Hematopoietic multipotent progenitor cell treated with erythropoietin and hydrocortisone succinate and interleukin-3 and kit ligand, for 15 days (in vitro differentiated cells): Measurements from ENCODE around the gene NIP7.
"Not testable (repeated sequence)": the region's sequence is repeated elsewhere in the genome, so short reads cannot be mapped to it uniquely, and the experiment has no call there.

Experiments used
- DNase-seq: peaks from one replicate; pipeline ENCODE4 v3.0.0-alpha.2; 2015; ENCODE audit warnings: low spot score

NIP7 gene

DNA sequence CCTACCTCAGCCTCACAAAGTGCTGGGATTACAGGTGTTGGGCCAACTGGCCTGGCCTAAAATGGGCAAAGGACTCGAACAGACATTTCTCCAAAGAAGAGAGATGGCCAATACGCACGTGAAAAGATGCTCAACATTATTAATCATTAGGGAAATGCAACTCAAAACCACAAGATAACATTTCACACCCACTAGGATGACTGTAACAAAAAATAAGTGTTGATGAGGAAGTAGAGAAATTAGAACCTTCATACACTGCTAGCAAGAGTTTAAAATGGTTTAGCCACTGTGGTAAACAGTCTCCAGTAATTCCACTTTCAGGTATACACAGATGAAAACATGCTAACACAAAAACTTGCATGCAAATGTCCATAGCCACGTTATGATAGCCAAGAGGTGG is 6.4 kb downstream of the NIP7 start:
- DNase-seq, result no peak

DNA sequence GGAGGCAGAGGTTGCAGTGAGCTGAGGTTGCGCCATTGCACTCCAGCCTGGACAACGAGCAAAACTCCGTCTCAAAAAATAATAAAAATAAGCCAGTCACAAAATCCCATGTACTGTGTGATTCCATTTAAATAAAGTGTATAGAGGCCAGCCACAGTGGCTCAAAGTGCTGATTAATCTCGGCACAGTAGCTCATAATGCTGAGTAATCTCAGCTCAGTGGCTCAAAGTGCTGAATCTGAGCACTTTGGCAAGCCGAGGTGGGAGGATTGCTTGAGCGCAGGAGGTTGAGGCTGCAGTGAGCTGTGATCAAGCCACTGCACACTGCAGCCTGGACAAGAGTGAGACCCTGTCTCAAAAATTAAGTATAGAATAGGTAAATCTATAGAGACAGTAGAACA is 7.1 kb downstream of the NIP7 start:
- peak; percentile 23 for DNase-seq

- no peak for DNase-seq
Observed at GRCh38 chr16:69348222-69348621, 8.7 kb downstream of the NIP7 start.

DNA sequence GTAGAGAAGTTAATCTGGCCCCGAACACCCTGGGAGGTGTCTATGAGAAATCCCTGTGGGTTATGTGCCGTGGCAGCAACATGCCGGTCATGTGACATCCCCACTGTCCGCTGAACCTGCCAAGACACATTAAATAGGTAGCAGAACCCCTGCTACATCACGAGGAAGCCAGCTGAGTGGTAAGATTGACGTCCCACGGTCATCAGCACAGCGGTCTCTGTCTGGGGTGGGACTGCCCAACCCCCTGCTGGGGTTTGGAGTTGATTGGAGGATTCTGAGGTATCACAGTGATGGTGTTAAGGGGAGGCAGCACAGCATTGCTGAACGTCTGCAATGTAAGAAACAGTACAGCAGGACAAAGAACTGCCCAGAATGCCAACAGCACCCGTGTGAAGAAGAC is 10.0 kb downstream of the NIP7 start:
- DNase-seq, result no peak

DNA sequence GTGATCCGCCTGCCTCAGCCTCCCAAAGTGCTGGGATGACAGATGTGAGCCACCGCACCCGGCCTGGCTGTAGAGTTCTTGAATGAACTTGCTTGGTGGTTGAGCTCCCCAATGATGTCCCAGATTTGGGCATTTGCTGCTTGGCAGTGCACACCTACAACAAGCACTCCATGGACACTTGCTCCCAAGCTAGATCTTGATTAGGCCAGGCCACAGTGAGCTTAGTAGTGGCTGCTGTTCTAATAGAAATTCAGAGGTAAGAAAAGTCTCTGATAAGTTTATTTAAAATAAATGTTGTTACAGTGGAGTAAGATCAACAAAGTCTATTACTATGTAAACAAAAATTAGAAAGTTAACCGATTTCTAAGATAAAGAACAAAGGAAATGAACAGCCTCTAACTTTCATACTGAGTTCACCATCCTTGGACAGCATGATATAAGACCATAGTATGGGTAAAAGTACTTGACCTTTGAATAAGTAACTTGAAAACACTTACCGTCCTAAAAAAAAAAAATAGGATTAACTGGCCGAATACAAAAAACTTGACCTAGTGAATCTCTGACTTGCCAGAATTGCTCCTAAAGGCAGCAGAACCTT is 11.1 kb downstream of the NIP7 start:
- no peak for DNase-seq

GRCh38 chr16:69351309-69352027 is 11.9 kb downstream of the NIP7 start, which contains the start of gene TMED6:
Gene TMED6 (minus strand): TSS chr16:69351786. CDS start chr16:69351753, 33 bp downstream.
- no peak for DNase-seq

GRCh38 chr16:69360070-69360469 is 20.5 kb downstream of the NIP7 start:
- not testable (repeated sequence) for DNase-seq

GRCh38 chr16:69363281-69363717 is 23.7 kb downstream of the NIP7 start:
- DNase-seq, result no peak

DNA sequence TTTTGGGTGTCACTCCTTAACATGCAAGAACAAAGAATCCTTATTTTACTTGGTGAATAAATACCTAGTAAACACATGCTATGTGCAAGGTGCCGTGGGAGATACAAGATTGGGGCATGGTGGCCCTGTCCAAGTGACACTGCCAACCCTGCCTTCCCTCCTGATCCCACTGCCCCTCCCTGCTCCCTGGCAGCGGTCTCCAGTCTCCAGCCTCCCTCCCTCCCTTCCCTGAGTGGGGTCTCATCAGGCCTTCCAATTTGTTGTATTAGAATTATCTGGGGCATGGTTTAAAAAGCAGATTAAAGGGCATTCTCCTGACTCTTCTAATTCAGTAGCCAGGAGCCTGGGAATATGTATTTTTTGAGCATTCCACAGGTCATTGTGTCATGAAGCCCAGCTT is 24.5 kb downstream of the NIP7 start:
- no peak for DNase-seq

DNA sequence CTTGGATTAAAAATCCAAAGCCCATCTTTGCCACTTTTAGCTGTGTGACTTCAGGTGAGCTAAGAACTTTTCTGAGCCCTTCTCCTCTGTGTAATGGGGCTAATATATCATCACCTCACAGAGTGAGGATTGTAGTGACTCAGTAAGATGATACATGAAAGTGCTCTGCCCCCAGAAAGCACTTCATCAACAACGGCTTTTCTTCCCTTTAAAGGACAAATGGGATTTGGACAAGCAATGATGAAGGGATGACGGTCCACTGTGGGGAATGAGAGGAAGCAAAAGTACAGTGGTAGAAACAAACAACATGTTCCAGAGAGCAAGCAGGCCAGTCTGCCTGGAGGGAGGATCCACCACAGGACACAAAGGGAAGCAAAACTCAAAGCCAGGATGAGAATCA is 26.3 kb downstream of the NIP7 start:
- no peak for DNase-seq

DNA sequence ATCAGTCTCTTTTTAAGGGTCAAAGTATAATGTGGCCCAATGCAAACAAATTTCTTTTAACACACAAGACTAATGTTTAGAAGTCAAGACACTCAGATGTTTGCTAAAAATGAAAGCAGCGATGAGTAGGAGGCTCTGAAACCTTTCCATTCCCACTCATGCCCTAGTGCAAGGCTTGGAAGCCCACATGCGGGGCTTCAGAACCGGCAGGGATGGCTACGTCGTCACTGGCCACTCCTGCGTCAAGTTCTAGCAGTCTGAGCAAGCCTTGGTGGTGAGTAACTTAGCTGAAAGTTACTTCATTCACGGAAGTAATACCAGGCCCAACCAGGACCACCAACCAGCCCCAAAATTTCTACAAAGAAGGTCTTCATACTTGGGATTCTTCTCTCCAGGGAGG is 26.9 kb downstream of the NIP7 start:
- DNase-seq, result no peak

DNA sequence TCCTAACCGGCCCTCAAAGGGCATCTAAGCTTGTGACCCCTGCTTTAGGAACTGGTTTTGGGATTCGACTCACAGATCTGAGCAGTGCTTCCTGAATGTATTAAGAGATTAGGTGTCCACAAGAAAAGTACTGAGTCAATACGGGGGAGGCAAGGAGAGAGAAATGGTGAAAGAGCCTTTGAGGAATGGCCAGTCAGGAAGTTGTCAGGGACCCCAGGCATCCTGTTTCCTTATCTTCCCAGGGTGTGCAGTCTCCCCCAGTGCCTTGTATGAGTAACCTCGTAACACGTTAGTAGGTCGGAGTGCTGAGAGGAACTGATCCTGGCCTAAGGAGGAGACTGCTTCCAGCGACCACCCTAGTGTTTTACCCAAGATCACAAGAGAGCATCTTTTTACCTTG is 28.4 kb downstream of the NIP7 start:
- no peak for DNase-seq

DNA sequence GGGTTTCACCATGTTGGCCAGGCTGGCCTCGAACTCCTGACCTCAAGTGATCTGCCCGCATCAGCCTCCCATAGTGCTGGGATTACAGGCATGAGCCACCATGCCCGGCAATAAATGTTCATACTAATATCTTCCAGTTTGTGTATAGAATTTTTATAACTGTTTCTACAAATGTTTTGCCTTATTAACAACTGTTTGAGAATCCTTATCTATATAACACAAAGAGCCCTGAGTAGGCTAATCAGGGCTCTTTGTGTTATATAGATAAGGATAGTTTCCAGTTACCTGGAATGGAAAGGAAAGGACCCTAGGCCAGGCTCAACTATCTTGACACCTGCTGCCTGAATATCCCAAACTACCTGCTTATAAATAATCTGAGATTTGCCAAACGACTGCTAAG is 29.3 kb downstream of the NIP7 start:
- DNase-seq, result no peak

DNA sequence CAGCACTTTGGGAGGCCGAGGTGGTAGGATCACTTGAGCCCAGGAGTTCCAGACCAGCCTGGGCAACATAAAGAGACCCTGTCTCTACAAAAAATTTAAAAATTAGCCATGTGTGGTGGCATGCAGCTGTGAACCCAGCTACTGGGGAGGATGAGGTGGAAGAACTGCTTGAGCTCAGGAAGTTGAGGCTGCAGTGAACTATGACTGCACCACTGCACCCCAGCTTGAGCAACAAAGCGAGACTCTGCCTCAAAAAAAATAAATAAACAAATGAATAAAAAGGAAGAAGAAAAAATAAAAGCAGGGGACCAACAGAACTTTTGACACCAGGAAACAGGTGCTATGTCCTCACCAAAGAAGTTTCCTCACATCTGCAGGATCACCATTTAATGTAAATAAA is 32.0 kb downstream of the NIP7 start:
- DNase-seq, result no peak

DNA sequence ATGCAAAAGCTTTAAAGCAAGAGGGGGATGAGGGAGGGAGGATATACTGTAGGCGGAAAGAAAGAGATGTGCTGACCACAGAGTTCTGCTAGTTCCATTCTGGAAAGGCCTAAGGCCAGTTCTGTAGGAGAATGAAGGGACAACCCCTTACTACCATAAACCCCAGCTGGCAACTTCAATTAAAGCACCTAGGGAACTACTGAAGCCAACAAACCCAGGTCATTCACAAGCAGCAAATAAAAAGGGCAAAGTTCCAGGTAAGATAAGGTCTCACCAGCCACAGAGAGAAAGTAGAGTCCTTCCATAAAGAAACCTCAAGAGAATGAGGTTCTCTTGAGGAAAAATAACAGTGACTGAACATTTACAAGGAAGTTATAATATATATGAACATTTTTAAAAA is 33.4 kb downstream of the NIP7 start:
- DNase-seq, result no peak

DNA sequence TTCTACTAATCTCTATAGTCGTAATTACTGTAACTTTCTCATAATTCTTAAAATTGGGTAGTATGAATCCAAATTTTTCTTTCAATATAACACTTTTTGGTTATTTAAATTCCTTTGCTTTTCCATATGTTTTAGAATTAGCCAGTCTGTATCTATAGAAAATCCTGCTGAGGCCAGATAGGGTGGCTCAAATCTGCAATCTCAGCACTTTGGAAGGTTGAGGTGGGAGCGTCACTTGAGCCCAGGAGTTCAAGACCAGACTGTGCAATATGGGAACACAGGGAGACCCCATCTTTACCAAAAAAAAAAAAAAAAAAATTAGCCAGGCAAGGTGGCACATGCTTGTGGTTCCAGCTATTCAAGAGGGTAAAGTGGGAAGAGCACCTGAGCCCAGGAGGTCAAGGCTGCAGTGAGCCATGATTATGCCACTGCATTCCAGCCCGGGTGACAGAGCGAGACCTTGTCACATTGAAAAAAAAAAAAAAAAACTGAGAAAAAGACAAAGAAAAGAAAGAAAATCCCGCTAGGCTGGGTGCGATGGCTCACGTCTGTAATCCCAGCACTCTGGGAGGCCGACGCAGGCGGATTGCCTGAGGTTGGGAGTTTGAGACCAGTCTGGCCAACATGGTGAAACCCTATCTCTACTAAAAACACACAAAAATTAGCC is 37.0 kb downstream of the NIP7 start:
- no peak for DNase-seq

- DNase-seq, result no peak
Observed at GRCh38 chr16:69378036-69378435, 38.5 kb downstream of the NIP7 start.

DNA sequence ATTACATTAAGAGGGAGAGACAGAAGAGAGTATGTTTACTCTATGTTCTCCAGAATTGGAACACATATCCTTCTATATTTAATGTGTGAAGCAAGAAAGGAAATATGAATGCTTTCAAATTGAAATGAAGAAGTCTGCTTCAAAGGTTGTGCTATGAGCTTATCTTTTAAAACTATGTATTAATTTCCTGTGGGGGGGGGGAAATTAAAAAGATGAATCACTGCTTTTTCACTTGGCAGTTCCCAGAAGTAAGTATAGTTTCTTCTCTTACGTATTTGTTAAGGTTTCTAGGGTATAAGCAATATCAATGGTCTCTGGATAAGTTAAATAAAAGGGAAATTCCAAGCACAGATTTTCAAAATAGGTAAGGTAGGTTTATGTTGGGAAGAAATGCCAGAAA is 39.2 kb downstream of the NIP7 start:
- DNase-seq, result no peak

GRCh38 chr16:69381231-69381630 is 41.7 kb downstream of the NIP7 start:
- DNase-seq, result no peak

DNA sequence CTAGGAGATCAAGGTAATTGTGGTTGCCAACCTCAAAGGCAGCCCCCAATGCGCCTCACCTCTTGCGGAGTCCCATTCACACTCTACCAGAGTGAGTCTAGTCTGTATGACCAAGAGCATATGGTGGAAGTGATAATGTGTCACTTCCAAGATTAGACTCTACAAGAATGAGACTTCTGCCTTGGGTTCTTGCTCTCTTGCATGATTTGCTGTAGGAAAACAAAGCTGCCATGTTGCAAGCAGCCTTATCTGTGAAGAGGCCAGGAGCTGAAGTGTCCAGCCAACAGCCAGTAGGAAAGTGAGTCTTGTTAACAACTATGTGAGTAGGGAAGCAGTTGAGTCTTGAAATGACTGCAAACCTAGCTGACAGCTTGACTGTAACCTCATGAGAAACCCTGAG is 42.8 kb downstream of the NIP7 start:
- DNase-seq, result no peak

GRCh38 chr16:69384974-69385373 is 45.4 kb downstream of the NIP7 start:
- no peak for DNase-seq

- no peak for DNase-seq
Observed at GRCh38 chr16:69386596-69386995, 47.0 kb downstream of the NIP7 start.
